Adrenal gland (tissue), 12 donors: ENCODE results near the gene PAPOLA. TPM values are rescaled to one million over a fixed set of nuclear protein-coding genes. Genes with fewer than 3 reads are reported as not detected.
A peak's percentile ranks its signal among the peaks of the same experiment; 100 is the strongest.
"Not testable (repeated sequence)": the region's sequence is repeated elsewhere in the genome, so short reads cannot be mapped to it uniquely, and the experiment has no call there.

Source experiments
- DNase-seq, 7 donors: peaks; one replicate each; pipeline ENCODE4 v3.0.0-alpha.2; 2019 to 2020
- H3K27ac ChIP-seq, 5 donors: fragments of 200-600 bp; sonication (generic) in 4 of 5; 1 replicate in 3 of 5; 2 replicates in 2 of 5; pipeline versions ENCODE4 v1.5.1 to v1.8.0; 2016 to 2020; ENCODE audit warnings: mild to moderate bottlenecking in 1 of 5
- H3K27me3 ChIP-seq: fragments of 200-600 bp; 2 replicates; pipeline ENCODE4 v1.8.0; 2021
- H3K36me3 ChIP-seq, 2 donors: fragments of 200-600 bp; replicated peaks in 1 of 2; 1 replicate in 1 of 2; 2 replicates in 1 of 2; pipeline versions ENCODE4 v1.5.1 to v1.8.0; 2018 to 2022
- H3K4me1 ChIP-seq, 2 donors: fragments of 200-600 bp; replicated peaks in 1 of 2; 1 replicate in 1 of 2; 2 replicates in 1 of 2; pipeline versions ENCODE4 v1.5.1 to v1.8.0; 2018 to 2021
- H3K4me3 ChIP-seq, 4 donors: fragments of 200-600 bp; sonication (generic) in 3 of 4; one replicate each; pipeline ENCODE4 v1.5.1; 2016 to 2018
- H3K9me3 ChIP-seq, 3 donors: fragments of 200-600 bp; sonication (generic) in 1 of 3; replicated peaks in 1 of 3; 1 replicate in 2 of 3; 2 replicates in 1 of 3; pipeline versions ENCODE4 v1.5.1 to v1.8.0; 2016 to 2021
- POLR2A ChIP-seq, 2 donors: fragments of 450-650 bp; IDR thresholded peaks; one replicate each; pipeline ENCODE4 v1.6.1; 2017; ENCODE audit warnings: antibody characterized with exemption in 2 of 2, mild to moderate bottlenecking in 2 of 2, moderate library complexity in 1 of 2
- WGBS, 4 donors: extraction: QIAGEN DNeasy Blood & Tissue Kit in 2 of 4; methylation state at CpG; one replicate each; pipeline versions ENCODE4 v1.1.5 to v1.1.7; 2013 to 2017; 5-methylcytosine and 5-hydroxymethylcytosine counted together
- intact Hi-C, 2 donors: fragments of 100-400 bp; cut with DNase I; formaldehyde crosslinking; loops; one replicate each; pipeline versions ENCODE4 v1.14.1 to v1.15.0; 2022 to 2023
- polyA plus RNA-seq, 3 donors: library from polyadenylated mRNA; stranded (reverse); fragments of 200-250 nt in 2 of 3; fragments of 350-450 nt in 1 of 3; fragmentation: Illumina TruSeq in 1 of 3; extraction: RNeasy Lipid Tissue Mini Kit (QIAGEN cat#74804) in 1 of 3; gene quantifications; one replicate each; pipeline ENCODE4 v1.2.3, GENCODE V29; 2013 to 2014
- total RNA-seq, 9 donors: library from RNA; depleted of rRNA in 4 of 9; stranded (reverse); fragments of >200 nt in 4 of 9; fragments of 120-200 nt in 1 of 9; fragmentation: NEBNext Ultra II Directional in 1 of 9; extraction: Animal tissue kit (Norgen Biotek cat#: 25700) in 1 of 9; gene quantifications; one replicate each; pipeline versions ENCODE4 v1.1.0 to v1.2.4, GENCODE V29; 2013 to 2023
- TF ChIP-seq, protein P1 (sequence below), 6 experiments: fragments of 450-650 bp in 4 of 6; fragments of 200-600 bp in 2 of 6; sonication (generic) in 1 of 6; IDR thresholded peaks; 1 replicate in 5 of 6; 2 replicates in 1 of 6; pipeline versions ENCODE4 v1.5.1 to v1.8.0; 2016 to 2021; ENCODE audit warnings: antibody characterized with exemption in 6 of 6, mild to moderate bottlenecking in 2 of 6, moderate library complexity in 1 of 6
- donor health status: healthy with polysubstance abuse.
- donor health status: Bipolar disorder and iron deficiency.
- donor health status: DM: yes; HTN: yes; CAD: no.
- donor health status: DM: no; HTN: no; CAD: no.
- donor health status: DM: no; HTN: no; CAD: no.
- donor health status: DM: yes; HTN: yes; CAD: no.

PAPOLA gene
- total and polyA plus RNA-seq, 12 donors: 63.3 to 205 (median 156) TPM

DNA sequence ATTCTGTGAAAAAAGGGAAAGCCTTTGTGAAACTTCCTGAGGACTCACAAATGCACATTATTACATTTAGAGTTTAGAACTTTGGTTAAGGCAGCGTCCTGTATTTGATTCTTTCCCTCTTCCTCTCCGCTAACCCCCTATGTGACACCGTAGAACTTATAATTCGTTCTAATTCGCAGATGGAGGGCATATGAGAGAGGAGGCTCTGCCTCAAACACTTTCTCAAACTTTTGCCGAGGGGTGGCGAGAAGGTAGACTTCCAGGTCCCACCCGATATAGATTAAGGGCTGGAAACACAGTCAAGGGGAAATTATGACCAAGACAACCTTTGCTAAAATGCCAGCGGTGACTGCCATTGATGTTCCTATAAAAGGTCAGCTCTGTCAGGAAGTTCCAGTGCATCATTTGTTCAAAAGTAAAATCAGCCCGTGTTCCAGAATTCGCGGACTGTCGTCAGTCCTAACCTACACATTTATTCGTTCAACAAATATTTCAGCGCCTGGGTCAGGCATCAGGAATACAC, 904 bp upstream of the PAPOLA start:
- H3K27me3 ChIP-seq: no peaks in the 10 kb centered on the region
- TF ChIP-seq, protein P1, sequence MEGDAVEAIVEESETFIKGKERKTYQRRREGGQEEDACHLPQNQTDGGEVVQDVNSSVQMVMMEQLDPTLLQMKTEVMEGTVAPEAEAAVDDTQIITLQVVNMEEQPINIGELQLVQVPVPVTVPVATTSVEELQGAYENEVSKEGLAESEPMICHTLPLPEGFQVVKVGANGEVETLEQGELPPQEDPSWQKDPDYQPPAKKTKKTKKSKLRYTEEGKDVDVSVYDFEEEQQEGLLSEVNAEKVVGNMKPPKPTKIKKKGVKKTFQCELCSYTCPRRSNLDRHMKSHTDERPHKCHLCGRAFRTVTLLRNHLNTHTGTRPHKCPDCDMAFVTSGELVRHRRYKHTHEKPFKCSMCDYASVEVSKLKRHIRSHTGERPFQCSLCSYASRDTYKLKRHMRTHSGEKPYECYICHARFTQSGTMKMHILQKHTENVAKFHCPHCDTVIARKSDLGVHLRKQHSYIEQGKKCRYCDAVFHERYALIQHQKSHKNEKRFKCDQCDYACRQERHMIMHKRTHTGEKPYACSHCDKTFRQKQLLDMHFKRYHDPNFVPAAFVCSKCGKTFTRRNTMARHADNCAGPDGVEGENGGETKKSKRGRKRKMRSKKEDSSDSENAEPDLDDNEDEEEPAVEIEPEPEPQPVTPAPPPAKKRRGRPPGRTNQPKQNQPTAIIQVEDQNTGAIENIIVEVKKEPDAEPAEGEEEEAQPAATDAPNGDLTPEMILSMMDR (IDR thresholded peaks at IDR 0.05): no peak
- TF ChIP-seq POLR2A (IDR thresholded peaks at IDR 0.05): no peak
- DNase-seq: peak in 1 of 7 donors; percentile 16
- H3K4me1 ChIP-seq: peaks cover 16 to 37% of the 10 kb centered on the region in 2 donors
- peak overlapping the region; percentile 25 to 98 (median 65) for H3K4me3 ChIP-seq
- H3K9me3 ChIP-seq: no peaks in the 10 kb centered on the region
- intact Hi-C loops: no loop called here
- peak overlapping the region; percentile 55 to 100 (median 92) for H3K27ac ChIP-seq
- 8 to 13% (median 12%) methylated on average over 15 of the region's 15 CpGs for whole genome bisulfite sequencing, 4 donors
- H3K36me3 ChIP-seq: no peaks in the 10 kb centered on the region

DNA sequence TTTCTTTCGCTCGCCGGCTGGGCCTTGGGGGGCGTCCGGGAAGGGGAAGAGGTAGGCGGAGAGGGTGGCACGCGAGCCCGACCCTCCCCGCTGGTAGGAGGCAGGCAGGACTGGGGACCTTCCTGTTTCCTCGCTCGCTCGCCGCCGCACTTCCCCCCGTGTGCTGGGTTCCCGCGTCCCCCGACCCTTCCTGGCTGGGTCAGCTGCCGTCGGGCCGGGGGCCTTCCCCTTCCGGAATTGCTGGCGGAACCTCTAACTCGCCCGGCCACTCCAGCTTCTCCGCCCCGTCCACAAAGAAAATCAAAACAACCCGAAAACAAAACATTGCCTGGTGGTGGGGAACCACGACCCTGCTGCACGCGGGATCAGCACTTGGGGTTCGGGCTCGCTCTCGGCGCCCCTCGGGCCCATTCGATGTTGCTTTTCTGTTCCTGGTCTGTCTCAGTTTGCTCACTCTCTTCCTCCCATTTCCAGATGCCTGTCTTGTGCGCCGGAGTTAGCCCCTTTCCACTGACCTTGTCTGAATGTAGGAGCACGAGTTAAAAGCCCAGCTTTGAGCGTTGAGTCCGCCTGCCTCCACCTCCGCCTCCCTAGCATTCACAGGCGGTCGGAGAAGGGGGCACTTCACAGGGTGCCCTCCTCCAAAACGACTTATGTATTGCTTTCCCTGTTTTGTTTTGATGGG, 581 bp downstream of the PAPOLA start:
- Histone ChIP-seq H3K4me1 (peaks cover 16 to 44% of the 10 kb centered on the region in 2 donors), H3K27ac (peak overlapping the region; percentile 55 to 100 (median 92)), H3K4me3 (peak overlapping the region; percentile 25 to 98 (median 65)), H3K36me3 (no peaks in the 10 kb centered on the region), H3K27me3 (no peaks in the 10 kb centered on the region), H3K9me3 (no peaks in the 10 kb centered on the region)
- WGBS, 4 donors: 0 to 1% (median 0%) methylated on average over 28 to 47 of the region's 47 CpGs
- TF ChIP-seq, protein P1 (IDR thresholded peaks at IDR 0.05): no peak
- peak in 1 of 2 donors; percentile 3 for TF ChIP-seq POLR2A (IDR thresholded peaks at IDR 0.05)
- peak; percentile 52 to 71 (median 62) for DNase-seq
- intact Hi-C loops: no loop called here

DNA sequence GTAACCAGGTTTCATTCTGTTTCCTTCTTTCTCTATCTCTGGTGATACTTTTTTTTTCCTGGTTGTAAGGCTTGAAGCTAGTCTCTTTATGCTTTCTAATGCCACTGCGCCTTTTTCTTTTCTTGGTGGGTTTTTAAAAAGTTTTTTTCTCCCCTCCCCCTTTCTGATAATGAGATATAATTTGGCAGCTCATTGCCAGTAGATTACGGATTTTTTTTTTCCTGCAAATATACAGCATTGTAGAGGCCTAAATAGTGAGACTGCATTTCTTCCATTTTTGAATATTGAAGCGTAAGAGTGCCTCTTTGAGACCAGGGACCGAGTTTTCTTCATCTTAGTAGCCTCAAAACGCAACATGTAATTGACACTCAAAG, 1.1 kb downstream of the PAPOLA start:
- peak overlapping the region; percentile 55 to 100 (median 92) for H3K27ac ChIP-seq
- no peak for DNase-seq
- H3K9me3 ChIP-seq: no peaks in the 10 kb centered on the region
- H3K4me3 ChIP-seq: peak overlapping the region; percentile 25 to 98 (median 65)
- H3K4me1 ChIP-seq: peaks cover 16 to 49% of the 10 kb centered on the region in 2 donors
- TF ChIP-seq POLR2A (IDR thresholded peaks at IDR 0.05): no peak
- TF ChIP-seq, protein P1 (IDR thresholded peaks at IDR 0.05): no peak
- WGBS, 4 donors: 5 to 10% (median 7%) methylated on average over 5 of the region's 5 CpGs
- no peaks in the 10 kb centered on the region for H3K27me3 ChIP-seq
- H3K36me3 ChIP-seq: no peaks in the 10 kb centered on the region
- intact Hi-C loops: no loop called here

DNA sequence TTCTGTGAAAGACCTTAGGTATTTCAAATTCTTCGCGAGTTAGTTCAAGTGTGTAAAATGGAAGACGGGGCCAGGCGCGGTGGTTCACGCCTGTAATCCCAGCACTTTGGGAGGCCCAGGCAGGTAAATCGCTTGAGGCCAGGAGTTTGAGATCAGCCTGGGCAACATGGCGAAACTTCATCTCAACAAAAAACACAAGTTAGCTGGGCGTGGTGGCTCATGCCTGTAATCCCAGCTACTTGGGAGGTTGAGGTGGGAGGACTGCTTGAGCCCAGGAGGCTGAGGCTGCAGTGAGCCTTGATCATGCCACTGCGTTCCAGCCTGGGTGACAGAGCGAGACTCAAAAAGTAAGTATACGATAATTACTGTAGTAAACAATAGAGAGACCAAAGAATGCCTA, 2.2 kb downstream of the PAPOLA start:
- H3K27ac ChIP-seq, DNase-seq, H3K9me3 ChIP-seq, intact Hi-C loops, H3K36me3 ChIP-seq, H3K27me3 ChIP-seq: not testable (repeated sequence)
- peak overlapping the region in 1 of 4 donors; percentile 98 for H3K4me3 ChIP-seq
- peaks cover 16 to 58% of the 10 kb centered on the region in 2 donors for H3K4me1 ChIP-seq
- WGBS, 4 donors: 87 to 95% (median 92%) methylated on average over 12 of the region's 12 CpGs
